Vein endothelial cell (primary cell): Measurements from ENCODE around the gene MYL10. TPM values are rescaled to one million over a fixed set of nuclear protein-coding genes. Genes with fewer than 3 reads are reported as not detected.

ENCODE experiments used
- total RNA-seq: library from RNA; depleted of rRNA; stranded (reverse); fragments of >200 nt; gene quantifications from 2 replicates; pipeline ENCODE4 v1.2.3, GENCODE V29; 2012

MYL10 gene
- not detected in 2 replicates for total RNA-seq

DNA sequence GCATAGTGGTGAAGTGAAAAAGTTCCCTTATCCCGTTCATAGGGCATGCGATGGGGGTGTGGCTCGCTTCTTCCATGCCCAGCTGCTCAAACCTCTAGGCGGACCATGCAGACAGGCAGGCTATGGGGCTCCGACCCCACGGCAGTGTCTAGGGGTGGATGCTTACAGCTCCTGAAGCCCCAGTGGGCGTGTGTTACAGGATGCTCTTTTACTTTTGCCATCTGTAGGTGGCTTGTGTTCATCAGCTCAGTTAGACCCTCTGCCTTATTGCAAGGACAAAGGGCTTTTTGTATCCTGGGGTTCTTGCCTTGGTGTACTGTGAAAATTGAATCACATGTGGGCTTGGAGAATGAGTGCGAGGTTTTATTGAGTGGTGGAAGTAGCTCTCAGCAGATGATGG is at the start of gene MYL10:
Gene MYL10, minus strand, starts transcription at position 126 of the 400 bp plus-strand sequence. CDS start 178 bp downstream, outside the sequence.

Other genes starting within 250 kb of the MYL10 start
- 29.3 and 32.7 TPM in 2 replicates for gene CUX1, start 188.3 kb upstream of the MYL10 start, total RNA-seq